Esophagus muscularis mucosa (tissue), 4 donors: Measurements from ENCODE around the gene IGFBPL1. TPM values are rescaled to one million over a fixed set of nuclear protein-coding genes. Genes with fewer than 3 reads are reported as not detected.
A peak's percentile ranks its signal among the peaks of the same experiment; 100 is the strongest.
"Not testable (repeated sequence)": the region's sequence is repeated elsewhere in the genome, so short reads cannot be mapped to it uniquely, and the experiment has no call there.

Experiments used
- DNase-seq: peaks from one replicate; pipeline ENCODE4 v3.0.0-alpha.2; 2017; ENCODE audit errors: extremely low spot score
- H3K27ac ChIP-seq, 4 donors: fragments of 200-600 bp; sonication (generic); replicated peaks in 1 of 4; 1 replicate in 3 of 4; 2 replicates in 1 of 4; pipeline ENCODE4 v1.5.1; 2016 to 2019; ENCODE audit warnings: mild to moderate bottlenecking in 1 of 4
- H3K27me3 ChIP-seq, 4 donors: fragments of 200-600 bp; sonication (generic); one replicate each; pipeline versions ENCODE4 v1.5.1 to v1.6.0; 2016 to 2019
- H3K36me3 ChIP-seq, 4 donors: fragments of 200-600 bp; sonication (generic); one replicate each; pipeline ENCODE4 v1.5.1; 2016 to 2019
- H3K4me1 ChIP-seq, 4 donors: fragments of 200-600 bp; sonication (generic); one replicate each; pipeline ENCODE4 v1.5.1; 2016 to 2019
- H3K4me3 ChIP-seq, 4 donors: fragments of 200-600 bp; sonication (generic); 1 replicate in 2 of 4; 2 replicates in 2 of 4; pipeline ENCODE4 v1.5.1; 2016 to 2019; ENCODE audit warnings: mild to moderate bottlenecking in 4 of 4, moderate library complexity in 1 of 4
- H3K9me3 ChIP-seq, 4 donors: fragments of 200-600 bp; sonication (generic); 1 replicate in 3 of 4; 2 replicates in 1 of 4; pipeline ENCODE4 v1.5.1; 2016 to 2019
- EP300 ChIP-seq: sonication (generic); formaldehyde crosslinking; IDR thresholded peaks from one replicate; pipeline ENCODE4 v1.6.1; 2017; ENCODE audit warnings: antibody characterized with exemption
- POLR2A ChIP-seq: fragments of 450-650 bp; IDR thresholded peaks from one replicate; pipeline ENCODE4 v1.6.1; 2017; ENCODE audit warnings: antibody characterized with exemption, moderate library complexity, mild to moderate bottlenecking, low read depth
- POLR2AphosphoS5 ChIP-seq, 2 donors: sonication (generic); formaldehyde crosslinking; IDR thresholded peaks; one replicate each; pipeline ENCODE4 v1.6.1; 2017; ENCODE audit warnings: antibody characterized with exemption in 2 of 2
- WGBS: methylation state at CpG from one replicate; pipeline ENCODE4 v1.1.5; 2018; 5-methylcytosine and 5-hydroxymethylcytosine counted together
- intact Hi-C: fragments of 100-400 bp; cut with DNase I; formaldehyde crosslinking; loops from one replicate; pipeline ENCODE4 v1.15.1; 2023
- total RNA-seq, 4 donors: library from RNA; depleted of rRNA; stranded (reverse); fragments of >200 nt; gene quantifications; one replicate each; pipeline versions ENCODE4 v1.1.0 to v1.2.1, GENCODE V29; 2016
- TF ChIP-seq, protein P1 (sequence below), 3 experiments: fragments of 200-600 bp in 2 of 3; fragments of 450-650 bp in 1 of 3; sonication (generic) in 2 of 3; IDR thresholded peaks; one replicate each; pipeline ENCODE4 v1.5.1; 2017 to 2019; ENCODE audit warnings: antibody characterized with exemption in 3 of 3, mild to moderate bottlenecking in 2 of 3, moderate library complexity in 1 of 3

IGFBPL1 gene, protein sequence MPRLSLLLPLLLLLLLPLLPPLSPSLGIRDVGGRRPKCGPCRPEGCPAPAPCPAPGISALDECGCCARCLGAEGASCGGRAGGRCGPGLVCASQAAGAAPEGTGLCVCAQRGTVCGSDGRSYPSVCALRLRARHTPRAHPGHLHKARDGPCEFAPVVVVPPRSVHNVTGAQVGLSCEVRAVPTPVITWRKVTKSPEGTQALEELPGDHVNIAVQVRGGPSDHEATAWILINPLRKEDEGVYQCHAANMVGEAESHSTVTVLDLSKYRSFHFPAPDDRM
- total RNA-seq, result 1 to 10 TPM in 2 of 4 donors, under 1 TPM in 2; 0.78 to 3.7 (median 1.5) TPM

- H3K36me3 ChIP-seq, result no peaks in the 10 kb centered on the region
- peaks cover 0 to 52% (median 0%) of the 10 kb centered on the region in 4 donors for H3K27me3 ChIP-seq
- no peak for DNase-seq
- peak within 1 kb of the TSS; percentile 49 to 61 (median 54) for H3K4me3 ChIP-seq
- H3K4me1 ChIP-seq, result peaks cover 0 to 20% (median 14%) of the 10 kb centered on the region in 4 donors
- H3K9me3 ChIP-seq, result no peaks in the 10 kb centered on the region
- intact Hi-C loops, result no loop called here
- TF ChIP-seq EP300 (no peak), POLR2A (no peak), POLR2AphosphoS5 (IDR thresholded peaks at IDR 0.05) (no peak)
- TF ChIP-seq, protein P1, sequence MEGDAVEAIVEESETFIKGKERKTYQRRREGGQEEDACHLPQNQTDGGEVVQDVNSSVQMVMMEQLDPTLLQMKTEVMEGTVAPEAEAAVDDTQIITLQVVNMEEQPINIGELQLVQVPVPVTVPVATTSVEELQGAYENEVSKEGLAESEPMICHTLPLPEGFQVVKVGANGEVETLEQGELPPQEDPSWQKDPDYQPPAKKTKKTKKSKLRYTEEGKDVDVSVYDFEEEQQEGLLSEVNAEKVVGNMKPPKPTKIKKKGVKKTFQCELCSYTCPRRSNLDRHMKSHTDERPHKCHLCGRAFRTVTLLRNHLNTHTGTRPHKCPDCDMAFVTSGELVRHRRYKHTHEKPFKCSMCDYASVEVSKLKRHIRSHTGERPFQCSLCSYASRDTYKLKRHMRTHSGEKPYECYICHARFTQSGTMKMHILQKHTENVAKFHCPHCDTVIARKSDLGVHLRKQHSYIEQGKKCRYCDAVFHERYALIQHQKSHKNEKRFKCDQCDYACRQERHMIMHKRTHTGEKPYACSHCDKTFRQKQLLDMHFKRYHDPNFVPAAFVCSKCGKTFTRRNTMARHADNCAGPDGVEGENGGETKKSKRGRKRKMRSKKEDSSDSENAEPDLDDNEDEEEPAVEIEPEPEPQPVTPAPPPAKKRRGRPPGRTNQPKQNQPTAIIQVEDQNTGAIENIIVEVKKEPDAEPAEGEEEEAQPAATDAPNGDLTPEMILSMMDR (IDR thresholded peaks at IDR 0.05), result no peak
- no peak within 1 kb of the TSS for H3K27ac ChIP-seq
- WGBS, result 7% methylated on average over 21 of the region's 115 CpGs
Measured at GRCh38 chr9:38423973-38424843, at the start of gene IGFBPL1. Gene IGFBPL1 (minus strand): TSS chr9:38424454. CDS start chr9:38424424, 30 bp downstream.

GRCh38 chr9:38472583-38473249 is 48.5 kb upstream of the IGFBPL1 start:
- peaks cover 0 to 26% (median 0%) of the 10 kb centered on the region in 4 donors for H3K27me3 ChIP-seq
- H3K4me3 ChIP-seq, H3K36me3 ChIP-seq, intact Hi-C loops, H3K9me3 ChIP-seq, H3K4me1 ChIP-seq, DNase-seq, H3K27ac ChIP-seq: not testable (repeated sequence)
- WGBS, result 76% methylated on average over 2 of the region's 2 CpGs

DNA sequence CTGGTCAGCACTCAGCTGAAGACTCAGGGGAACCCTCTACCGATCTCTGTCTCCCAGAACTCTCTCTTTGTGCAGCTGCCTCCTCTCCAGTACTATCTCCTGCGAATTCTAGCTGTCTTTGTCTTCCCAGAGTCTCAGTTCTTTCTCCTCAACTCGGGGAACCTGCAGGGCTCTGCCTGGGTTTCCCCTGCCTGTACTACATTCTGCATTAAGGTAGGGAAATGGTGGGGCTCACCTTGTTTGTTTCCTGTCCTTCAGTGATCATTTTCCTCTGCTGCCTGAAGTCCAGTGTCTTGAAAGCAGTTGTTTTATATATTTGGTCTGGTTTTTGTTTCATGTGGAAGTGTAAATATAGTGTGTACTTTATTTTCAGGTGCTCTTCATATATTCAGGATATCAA is 43.1 kb upstream of the IGFBPL1 start:
- TF ChIP-seq, protein P1 (IDR thresholded peaks at IDR 0.05), result no peak
- TF ChIP-seq EP300 (no peak), POLR2AphosphoS5 (IDR thresholded peaks at IDR 0.05) (no peak), POLR2A (no peak)
- Histone ChIP-seq H3K27me3 (peaks cover 0 to 26% (median 0%) of the 10 kb centered on the region in 4 donors), H3K4me3 (no peak overlapping the region), H3K9me3 (no peaks in the 10 kb centered on the region), H3K4me1 (no peaks in the 10 kb centered on the region), H3K27ac (no peak overlapping the region), H3K36me3 (no peaks in the 10 kb centered on the region)
- intact Hi-C loops, result no loop called here
- no peak for DNase-seq
- WGBS, result 41% methylated on average over 3 of the region's 3 CpGs

GRCh38 chr9:38453835-38454234 is 29.6 kb upstream of the IGFBPL1 start:
- Histone ChIP-seq H3K36me3 (no peaks in the 10 kb centered on the region), H3K4me1 (no peaks in the 10 kb centered on the region), H3K27me3 (no peaks in the 10 kb centered on the region), H3K4me3 (no peak overlapping the region), H3K9me3 (peaks cover 0 to 17% (median 16%) of the 10 kb centered on the region in 4 donors), H3K27ac (no peak overlapping the region)
- WGBS, result 72% methylated on average over 3 of the region's 3 CpGs
- no peak for TF ChIP-seq POLR2AphosphoS5 (IDR thresholded peaks at IDR 0.05)
- intact Hi-C loops, result no loop called here
- no peak for DNase-seq

DNA sequence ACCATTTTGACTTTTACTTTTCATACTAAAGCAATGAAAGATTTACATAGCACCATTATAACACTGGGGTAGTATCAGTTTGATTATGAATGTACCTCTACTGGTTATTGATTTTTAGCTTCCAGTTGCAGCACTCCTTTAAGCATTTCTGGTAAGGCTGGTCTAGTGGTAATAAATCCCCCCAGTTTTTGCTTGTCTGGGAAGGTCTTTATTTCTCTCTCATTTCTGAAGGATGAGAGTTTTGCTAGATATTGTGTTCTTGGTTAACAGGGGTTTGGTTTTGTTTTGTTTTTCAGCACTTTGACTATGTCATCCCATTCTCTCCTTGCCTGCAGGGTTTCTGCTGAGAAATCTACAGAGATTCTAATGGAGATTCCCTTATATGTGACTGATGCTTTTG is 26.9 kb upstream of the IGFBPL1 start:
- no peaks in the 10 kb centered on the region for H3K4me1 ChIP-seq
- no peak overlapping the region for H3K4me3 ChIP-seq
- H3K9me3 ChIP-seq, result peaks cover 0 to 17% (median 16%) of the 10 kb centered on the region in 4 donors
- DNase-seq, result no peak
- H3K27ac ChIP-seq, result no peak overlapping the region
- no peaks in the 10 kb centered on the region for H3K27me3 ChIP-seq
- intact Hi-C loops, result no loop called here
- TF ChIP-seq EP300 (no peak), POLR2AphosphoS5 (IDR thresholded peaks at IDR 0.05) (no peak), POLR2A (no peak)
- TF ChIP-seq, protein P1 (IDR thresholded peaks at IDR 0.05), result no peak
- H3K36me3 ChIP-seq, result no peaks in the 10 kb centered on the region
